Coronary artery (tissue), 2 donors: ENCODE results near the gene ANKRD13A.
"Not testable (repeated sequence)": the region's sequence is repeated elsewhere in the genome, so short reads cannot be mapped to it uniquely, and the experiment has no call there.

Source experiments
- DNase-seq: peaks from one replicate; pipeline ENCODE4 v3.0.0-alpha.2; 2017; ENCODE audit warnings: low spot score
- H3K27ac ChIP-seq, 2 donors: fragments of 200-600 bp; sonication (generic); one replicate each; pipeline ENCODE4 v1.5.1; 2016 to 2019
- H3K4me3 ChIP-seq: fragments of 200-600 bp; sonication (generic); 2 replicates; pipeline ENCODE4 v1.5.1; 2016; ENCODE audit warnings: mild to moderate bottlenecking, moderate library complexity
- CTCF ChIP-seq: fragments of 200-600 bp; sonication (generic); IDR thresholded peaks from one replicate; pipeline ENCODE4 v1.5.1; 2019; ENCODE audit warnings: antibody characterized with exemption

ANKRD13A gene

GRCh38 chr12:110005319-110005973, 6.2 kb downstream of the ANKRD13A start:
- TF ChIP-seq CTCF: no peak
- H3K27ac ChIP-seq: no peak overlapping the region
- DNase-seq: no peak
- no peak overlapping the region for H3K4me3 ChIP-seq

- TF ChIP-seq CTCF: no peak
- no peak for DNase-seq
- H3K4me3 ChIP-seq: no peak overlapping the region
- no peak overlapping the region for H3K27ac ChIP-seq
Observed at GRCh38 chr12:110006115-110006514, 6.9 kb downstream of the ANKRD13A start.

- no peak overlapping the region for H3K4me3 ChIP-seq
- TF ChIP-seq CTCF: no peak
- no peak overlapping the region for H3K27ac ChIP-seq
- DNase-seq: no peak
Observed at GRCh38 chr12:110007881-110008280, 8.7 kb downstream of the ANKRD13A start.

GRCh38 chr12:110008681-110009398, 9.6 kb downstream of the ANKRD13A start:
- H3K27ac ChIP-seq, DNase-seq, H3K4me3 ChIP-seq: not testable (repeated sequence)

GRCh38 chr12:110010853-110011723, 11.9 kb downstream of the ANKRD13A start:
- TF ChIP-seq CTCF: no peak
- no peak overlapping the region for H3K4me3 ChIP-seq
- no peak overlapping the region for H3K27ac ChIP-seq
- DNase-seq: no peak

GRCh38 chr12:110012137-110012536, 12.9 kb downstream of the ANKRD13A start:
- H3K27ac ChIP-seq: no peak overlapping the region
- H3K4me3 ChIP-seq: no peak overlapping the region
- no peak for DNase-seq
- TF ChIP-seq CTCF: no peak

- DNase-seq: no peak
- no peak overlapping the region for H3K27ac ChIP-seq
- H3K4me3 ChIP-seq: no peak overlapping the region
- no peak for TF ChIP-seq CTCF
Observed at GRCh38 chr12:110012659-110013058, 13.4 kb downstream of the ANKRD13A start.
